HFFc6 (cell line): ENCODE results near the gene PLEKHA6. TPM values are rescaled to one million over a fixed set of nuclear protein-coding genes. Genes with fewer than 3 reads are reported as not detected.
"Not testable (repeated sequence)": the region's sequence is repeated elsewhere in the genome, so short reads cannot be mapped to it uniquely, and the experiment has no call there.

Experiments used
- DNase-seq: peaks from one replicate; pipeline ENCODE4 v3.0.0-alpha.2; 2018
- H3K27ac Mint-ChIP-seq: 2 replicates; pipeline ENCODE4 v1.8.0; 2020; ENCODE audit warnings: mild to moderate bottlenecking, mixed read lengths
- H3K27me3 Mint-ChIP-seq: 2 replicates; pipeline ENCODE4 v1.8.0; 2021; ENCODE audit warnings: mild to moderate bottlenecking, moderate library complexity, mixed read lengths; ENCODE audit not compliant: insufficient read depth
- H3K36me3 Mint-ChIP-seq: 2 replicates; pipeline ENCODE4 v1.8.0; 2021; ENCODE audit warnings: low read depth, mixed read lengths
- H3K4me1 Mint-ChIP-seq: 2 replicates; pipeline ENCODE4 v1.8.0; 2020; ENCODE audit warnings: low read depth, mixed read lengths
- H3K4me3 Mint-ChIP-seq: 2 replicates; pipeline ENCODE4 v1.8.0; 2020; ENCODE audit warnings: mild to moderate bottlenecking, moderate library complexity, mixed read lengths
- H3K9me3 Mint-ChIP-seq: 2 replicates; pipeline ENCODE4 v1.8.0; 2020; ENCODE audit warnings: mild to moderate bottlenecking, mixed read lengths
- CTCF ChIP-seq: fragments of 200-600 bp; sonication (generic); IDR thresholded peaks from 2 replicates; pipeline ENCODE4 v1.5.0; 2021; ENCODE audit warnings: antibody characterized with exemption, mild to moderate bottlenecking
- total RNA-seq, 6 experiments: library from RNA; stranded (reverse); fragmentation: NEBNext Ultra II Directional; extraction: Animal tissue kit (Norgen Biotek cat#: 25700); gene quantifications; 2 replicates in 1 of 6; 3 replicates in 5 of 6; pipeline ENCODE4 v1.2.3, GENCODE V29; 2021

Gene PLEKHA6
- total RNA-seq, 6 experiments from 2014 or later: 1.3 to 2.4 (median 1.5) TPM

DNA sequence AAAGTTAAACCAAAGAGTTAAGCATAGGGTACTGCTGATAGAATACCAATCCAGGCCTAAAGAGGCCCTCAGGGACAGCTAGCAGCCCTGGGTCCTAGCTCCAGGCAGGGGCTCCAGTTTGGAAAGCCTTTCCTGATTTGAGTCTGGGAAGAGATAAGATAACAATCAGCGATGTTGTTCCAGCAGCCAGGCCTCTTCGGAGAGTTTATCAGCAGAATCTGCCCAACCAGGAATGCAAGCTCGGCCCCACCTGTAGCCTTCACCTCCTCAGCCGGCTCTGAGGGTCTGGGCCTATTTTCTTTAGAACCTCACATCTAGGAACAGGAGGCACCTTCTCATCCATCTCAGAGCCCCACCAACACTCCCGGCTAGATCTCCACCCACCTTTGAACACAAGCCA lies 42.6 kb downstream of the PLEKHA6 start:
- Mint-ChIP-seq H3K9me3 (no peaks in the 10 kb centered on the region), H3K27ac (no peak overlapping the region), H3K27me3 (peaks cover 14% of the 10 kb centered on the region), H3K4me1 (peaks cover 43% of the 10 kb centered on the region), H3K4me3 (no peak overlapping the region), H3K36me3 (no peaks in the 10 kb centered on the region)
- DNase-seq: no peak
- no peak for TF ChIP-seq CTCF

DNA sequence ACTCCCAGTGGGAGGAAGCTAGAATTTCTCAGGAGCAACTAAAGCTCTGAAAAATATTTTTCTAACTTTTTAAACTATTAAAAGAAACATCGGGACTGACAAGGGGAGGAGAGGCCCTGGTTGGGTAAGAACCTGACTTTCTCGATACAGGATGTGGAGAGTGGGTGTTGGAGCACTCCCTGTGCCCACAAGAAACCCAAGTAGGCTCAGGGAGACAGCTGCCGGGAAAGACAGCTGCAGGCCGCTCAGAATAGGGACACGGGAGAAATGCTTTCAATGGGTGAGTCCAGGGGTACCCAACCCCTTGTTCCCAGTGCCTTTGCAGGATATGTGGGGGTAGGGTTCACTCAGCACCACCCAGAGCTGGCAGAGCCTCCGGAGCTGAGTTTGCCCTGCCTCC lies 43.6 kb downstream of the PLEKHA6 start:
- H3K4me3 Mint-ChIP-seq: no peak overlapping the region
- no peaks in the 10 kb centered on the region for H3K9me3 Mint-ChIP-seq
- no peaks in the 10 kb centered on the region for H3K36me3 Mint-ChIP-seq
- no peak overlapping the region for H3K27ac Mint-ChIP-seq
- peaks cover 14% of the 10 kb centered on the region for H3K27me3 Mint-ChIP-seq
- no peak for DNase-seq
- peaks cover 33% of the 10 kb centered on the region for H3K4me1 Mint-ChIP-seq
- TF ChIP-seq CTCF: no peak

- Mint-ChIP-seq H3K4me1 (peaks cover 28% of the 10 kb centered on the region), H3K27ac (no peak overlapping the region), H3K36me3 (no peaks in the 10 kb centered on the region), H3K27me3 (peaks cover 14% of the 10 kb centered on the region), H3K9me3 (no peaks in the 10 kb centered on the region), H3K4me3 (no peak overlapping the region)
- no peak for DNase-seq
- TF ChIP-seq CTCF: no peak
Measured at GRCh38 chr1:204314893-204315658, 44.7 kb downstream of the PLEKHA6 start.

- H3K9me3 Mint-ChIP-seq: no peaks in the 10 kb centered on the region
- DNase-seq: no peak
- H3K4me1 Mint-ChIP-seq: peaks cover 21% of the 10 kb centered on the region
- no peaks in the 10 kb centered on the region for H3K36me3 Mint-ChIP-seq
- no peak for TF ChIP-seq CTCF
- H3K27ac Mint-ChIP-seq: no peak overlapping the region
- peaks cover 14% of the 10 kb centered on the region for H3K27me3 Mint-ChIP-seq
- no peak overlapping the region for H3K4me3 Mint-ChIP-seq
Measured at GRCh38 chr1:204314171-204314892, 45.4 kb downstream of the PLEKHA6 start.

GRCh38 chr1:204313675-204314074 lies 46.1 kb downstream of the PLEKHA6 start:
- Mint-ChIP-seq H3K36me3 (no peaks in the 10 kb centered on the region), H3K4me3 (no peak overlapping the region), H3K27ac (no peak overlapping the region), H3K9me3 (no peaks in the 10 kb centered on the region), H3K27me3 (peaks cover 14% of the 10 kb centered on the region), H3K4me1 (peaks cover 14% of the 10 kb centered on the region)
- no peak for DNase-seq
- no peak for TF ChIP-seq CTCF

- H3K9me3 Mint-ChIP-seq, DNase-seq, H3K4me3 Mint-ChIP-seq, H3K27ac Mint-ChIP-seq, H3K36me3 Mint-ChIP-seq: not testable (repeated sequence)
- Mint-ChIP-seq H3K4me1 (peaks cover 20% of the 10 kb centered on the region), H3K27me3 (peaks cover 13% of the 10 kb centered on the region)
Measured at GRCh38 chr1:204310970-204311369, 48.8 kb downstream of the PLEKHA6 start.
